ENCODE measurements around the gene ZNF230. TPM values are rescaled to one million over a fixed set of nuclear protein-coding genes. Genes with fewer than 3 reads are reported as not detected.

ZNF230 gene
- total and polyA plus RNA-seq, 5 donors from 2014 or later: 2.6 to 5.1 (median 3.3) TPM

- H3K4me3 ChIP-seq (ENCODE audit: low read depth, low read length): peak within 1 kb of the TSS; percentile 89
- ATAC-seq (ENCODE audit: low read depth in 2 of 2): peak; percentile 89 to 92
Observed at GRCh38 chr19:43983912-43984686, 18.7 kb upstream of the ZNF230 start, which contains the start of gene ZNF155. Gene ZNF155, plus strand, starts transcription at chr19:43984188. Its CDS starts 4,356 bp downstream, at chr19:43988544.

GRCh38 chr19:43984687-43985000 is 18.1 kb upstream of the ZNF230 start:
- peak overlapping the region; percentile 96 to 98 (median 97) for H3K4me3 Mint-ChIP-seq
- H3K27me3 Mint-ChIP-seq: no peaks in the 10 kb centered on the region
- peaks cover 0 to 6% (median 3%) of the 10 kb centered on the region in 7 donors for H3K9me3 Mint-ChIP-seq
- H3K36me3 Mint-ChIP-seq: peaks cover 23% of the 10 kb centered on the region
- peak overlapping the region in 2 of 3 donors; percentile 91 to 98 for H3K27ac Mint-ChIP-seq
- peak in 1 of 3 donors; percentile 6 for DNase-seq
- peaks cover 10 to 15% of the 10 kb centered on the region in 2 experiments for H3K9me3 ChIP-seq (ENCODE audit: control insufficient read depth in 2 of 2, low read length in 2 of 2)
- peaks cover 5 to 25% (median 11%) of the 10 kb centered on the region in 4 donors for H3K4me1 Mint-ChIP-seq
- ATAC-seq (ENCODE audit: low read depth in 2 of 2): no peak
- no peaks in the 10 kb centered on the region for H3K27me3 ChIP-seq (ENCODE audit: control insufficient read depth, insufficient read depth, low read length)
- peaks cover 16% of the 10 kb centered on the region for H3K4me1 ChIP-seq (ENCODE audit: control insufficient read depth, insufficient read depth, low read length, poor library complexity, severe bottlenecking)
- peak overlapping the region; percentile 89 for H3K4me3 ChIP-seq (ENCODE audit: low read depth, low read length)
- H3K27ac ChIP-seq (ENCODE audit: insufficient read depth, low read length, poor library complexity, severe bottlenecking): no peak overlapping the region
- peaks cover 16% of the 10 kb centered on the region for H3K36me3 ChIP-seq (ENCODE audit: control insufficient read depth, insufficient read depth, low read length)

More at GRCh38 chr19:43983912-43984686, 18.7 kb upstream of the ZNF230 start, which contains the start of gene ZNF155:
- Histone ChIP-seq H3K36me3 (ENCODE audit: control insufficient read depth, insufficient read depth, low read length) (peaks cover 11% of the 10 kb centered on the region), H3K27ac (ENCODE audit: insufficient read depth, low read length, poor library complexity, severe bottlenecking) (peak within 1 kb of the TSS; percentile 54), H3K27me3 (ENCODE audit: control insufficient read depth, insufficient read depth, low read length) (no peaks in the 10 kb centered on the region), H3K4me1 (ENCODE audit: control insufficient read depth, insufficient read depth, low read length, poor library complexity, severe bottlenecking) (peaks cover 16% of the 10 kb centered on the region), H3K9me3 (ENCODE audit: control insufficient read depth in 2 of 2, low read length in 2 of 2) (peaks cover 9 to 10% of the 10 kb centered on the region in 2 experiments)
- Mint-ChIP-seq H3K4me1 (peaks cover 5 to 25% (median 11%) of the 10 kb centered on the region in 4 donors), H3K9me3 (peaks cover 0 to 8% (median 2%) of the 10 kb centered on the region in 7 donors), H3K27ac (peak within 1 kb of the TSS; percentile 88 to 98 (median 91)), H3K36me3 (peaks cover 18% of the 10 kb centered on the region), H3K27me3 (no peaks in the 10 kb centered on the region), H3K4me3 (peak within 1 kb of the TSS; percentile 96 to 98 (median 97))
- peak; percentile 67 to 84 (median 71) for DNase-seq

GRCh38 chr19:43997631-43998290 is 5.0 kb upstream of the ZNF230 start:
- Mint-ChIP-seq H3K9me3 (peaks cover 7 to 40% (median 20%) of the 10 kb centered on the region in 7 donors), H3K4me1 (peaks cover 6 to 10% (median 9%) of the 10 kb centered on the region in 4 donors), H3K4me3 (no peak overlapping the region), H3K27me3 (no peaks in the 10 kb centered on the region), H3K36me3 (peaks cover 45% of the 10 kb centered on the region), H3K27ac (no peak overlapping the region)
- H3K9me3 ChIP-seq (ENCODE audit: control insufficient read depth in 2 of 2, low read length in 2 of 2): peaks cover 30 to 34% of the 10 kb centered on the region in 2 experiments
- H3K4me1 ChIP-seq (ENCODE audit: control insufficient read depth, insufficient read depth, low read length, poor library complexity, severe bottlenecking): peaks cover 6% of the 10 kb centered on the region
- peaks cover 49% of the 10 kb centered on the region for H3K36me3 ChIP-seq (ENCODE audit: control insufficient read depth, insufficient read depth, low read length)
- no peak for DNase-seq
- H3K27me3 ChIP-seq (ENCODE audit: control insufficient read depth, insufficient read depth, low read length): no peaks in the 10 kb centered on the region
- H3K27ac ChIP-seq (ENCODE audit: insufficient read depth, low read length, poor library complexity, severe bottlenecking): no peak overlapping the region
- ATAC-seq (ENCODE audit: low read depth in 2 of 2): no peak
- H3K4me3 ChIP-seq (ENCODE audit: low read depth, low read length): no peak overlapping the region

- H3K27ac ChIP-seq (ENCODE audit: insufficient read depth, low read length, poor library complexity, severe bottlenecking): peak overlapping the region; percentile 56
- Mint-ChIP-seq H3K4me3 (peak overlapping the region; percentile 95 to 100 (median 99)), H3K27me3 (no peaks in the 10 kb centered on the region), H3K27ac (peak overlapping the region in 2 of 3 donors; percentile 95 to 97), H3K36me3 (peaks cover 29% of the 10 kb centered on the region), H3K4me1 (peaks cover 12 to 28% (median 22%) of the 10 kb centered on the region in 4 donors), H3K9me3 (peaks cover under 1 to 37% (median 21%) of the 10 kb centered on the region in 7 donors)
- H3K4me3 ChIP-seq (ENCODE audit: low read depth, low read length): peak overlapping the region; percentile 93
- H3K9me3 ChIP-seq (ENCODE audit: control insufficient read depth in 2 of 2, low read length in 2 of 2): peaks cover 36 to 37% of the 10 kb centered on the region in 2 experiments
- peaks cover 18% of the 10 kb centered on the region for H3K36me3 ChIP-seq (ENCODE audit: control insufficient read depth, insufficient read depth, low read length)
- H3K4me1 ChIP-seq (ENCODE audit: control insufficient read depth, insufficient read depth, low read length, poor library complexity, severe bottlenecking): peaks cover 18% of the 10 kb centered on the region
- DNase-seq (no peak), ATAC-seq (ENCODE audit: low read depth in 2 of 2) (no peak)
- H3K27me3 ChIP-seq (ENCODE audit: control insufficient read depth, insufficient read depth, low read length): no peaks in the 10 kb centered on the region
Observed at GRCh38 chr19:44002212-44002565, 568 bp upstream of the ZNF230 start.

- ATAC-seq (ENCODE audit: low read depth in 2 of 2): no peak
- peak in 1 of 3 donors; percentile 47 for DNase-seq
- peaks cover 27% of the 10 kb centered on the region for H3K36me3 ChIP-seq (ENCODE audit: control insufficient read depth, insufficient read depth, low read length)
Observed at GRCh38 chr19:44003461-44004009, 778 bp downstream of the ZNF230 start.

GRCh38 chr19:44005973-44006372 is 3.2 kb downstream of the ZNF230 start:
- H3K27ac Mint-ChIP-seq: no peak overlapping the region
- H3K9me3 Mint-ChIP-seq: peaks cover 4 to 52% (median 34%) of the 10 kb centered on the region in 7 donors
- Histone ChIP-seq H3K9me3 (ENCODE audit: control insufficient read depth in 2 of 2, low read length in 2 of 2) (peaks cover 53 to 56% of the 10 kb centered on the region in 2 experiments), H3K4me3 (ENCODE audit: low read depth, low read length) (no peak overlapping the region), H3K4me1 (ENCODE audit: control insufficient read depth, insufficient read depth, low read length, poor library complexity, severe bottlenecking) (peaks cover 18% of the 10 kb centered on the region), H3K36me3 (ENCODE audit: control insufficient read depth, insufficient read depth, low read length) (peaks cover 51% of the 10 kb centered on the region), H3K27me3 (ENCODE audit: control insufficient read depth, insufficient read depth, low read length) (no peaks in the 10 kb centered on the region), H3K27ac (ENCODE audit: insufficient read depth, low read length, poor library complexity, severe bottlenecking) (no peak overlapping the region)
- peaks cover 53% of the 10 kb centered on the region for H3K36me3 Mint-ChIP-seq
- no peak for ATAC-seq (ENCODE audit: low read depth in 2 of 2)
- H3K4me1 Mint-ChIP-seq: peaks cover 12 to 28% (median 24%) of the 10 kb centered on the region in 4 donors
- H3K4me3 Mint-ChIP-seq: peak overlapping the region in 1 of 4 donors; percentile 52
- H3K27me3 Mint-ChIP-seq: no peaks in the 10 kb centered on the region
- DNase-seq: no peak

More at GRCh38 chr19:44003461-44004009, 778 bp downstream of the ZNF230 start:
- H3K4me1 ChIP-seq (ENCODE audit: control insufficient read depth, insufficient read depth, low read length, poor library complexity, severe bottlenecking): peaks cover 18% of the 10 kb centered on the region
- H3K4me1 Mint-ChIP-seq: peaks cover 12 to 28% (median 24%) of the 10 kb centered on the region in 4 donors
- H3K9me3 ChIP-seq (ENCODE audit: control insufficient read depth in 2 of 2, low read length in 2 of 2): peaks cover 37 to 40% of the 10 kb centered on the region in 2 experiments
- H3K36me3 Mint-ChIP-seq: peaks cover 33% of the 10 kb centered on the region
- H3K27me3 ChIP-seq (ENCODE audit: control insufficient read depth, insufficient read depth, low read length): no peaks in the 10 kb centered on the region
- H3K9me3 Mint-ChIP-seq: peaks cover 2 to 38% (median 27%) of the 10 kb centered on the region in 7 donors
- H3K27ac ChIP-seq (ENCODE audit: insufficient read depth, low read length, poor library complexity, severe bottlenecking): peak overlapping the region; percentile 7
- peak overlapping the region; percentile 93 for H3K4me3 ChIP-seq (ENCODE audit: low read depth, low read length)
- H3K4me3 Mint-ChIP-seq: peak overlapping the region; percentile 95 to 100 (median 99)
- H3K27me3 Mint-ChIP-seq: no peaks in the 10 kb centered on the region
- H3K27ac Mint-ChIP-seq: peak overlapping the region in 2 of 3 donors; percentile 95 to 97

- Mint-ChIP-seq H3K4me1 (peaks cover 5 to 21% (median 18%) of the 10 kb centered on the region in 4 donors), H3K27me3 (no peaks in the 10 kb centered on the region), H3K27ac (no peak overlapping the region), H3K36me3 (peaks cover 64% of the 10 kb centered on the region), H3K9me3 (peaks cover 4 to 65% (median 43%) of the 10 kb centered on the region in 7 donors), H3K4me3 (peak overlapping the region in 1 of 4 donors; percentile 33)
- no peak for DNase-seq
- Histone ChIP-seq H3K27ac (ENCODE audit: insufficient read depth, low read length, poor library complexity, severe bottlenecking) (no peak overlapping the region), H3K27me3 (ENCODE audit: control insufficient read depth, insufficient read depth, low read length) (no peaks in the 10 kb centered on the region), H3K9me3 (ENCODE audit: control insufficient read depth in 2 of 2, low read length in 2 of 2) (peaks cover 68 to 71% of the 10 kb centered on the region in 2 experiments), H3K36me3 (ENCODE audit: control insufficient read depth, insufficient read depth, low read length) (peaks cover 57% of the 10 kb centered on the region), H3K4me1 (ENCODE audit: control insufficient read depth, insufficient read depth, low read length, poor library complexity, severe bottlenecking) (peaks cover 13% of the 10 kb centered on the region), H3K4me3 (ENCODE audit: low read depth, low read length) (no peak overlapping the region)
- ATAC-seq (ENCODE audit: low read depth in 2 of 2): no peak
Observed at GRCh38 chr19:44007473-44007872, 4.7 kb downstream of the ZNF230 start.
